Retina (tissue), 1 donor: Measurements from ENCODE around the gene LRRC73.
"Not testable (repeated sequence)": the region's sequence is repeated elsewhere in the genome, so short reads cannot be mapped to it uniquely, and the experiment has no call there.

Experiments
- DNase-seq: peaks from one replicate; pipeline ENCODE4 v3.0.0-alpha.2; 2016

The LRRC73 gene

GRCh38 chr6:43459535-43459934 is 50.6 kb downstream of the LRRC73 start:
- no peak for DNase-seq

- not testable (repeated sequence) for DNase-seq
These were observed 52.0 kb downstream of the LRRC73 start for GRCh38 chr6:43458154-43458553.

DNA sequence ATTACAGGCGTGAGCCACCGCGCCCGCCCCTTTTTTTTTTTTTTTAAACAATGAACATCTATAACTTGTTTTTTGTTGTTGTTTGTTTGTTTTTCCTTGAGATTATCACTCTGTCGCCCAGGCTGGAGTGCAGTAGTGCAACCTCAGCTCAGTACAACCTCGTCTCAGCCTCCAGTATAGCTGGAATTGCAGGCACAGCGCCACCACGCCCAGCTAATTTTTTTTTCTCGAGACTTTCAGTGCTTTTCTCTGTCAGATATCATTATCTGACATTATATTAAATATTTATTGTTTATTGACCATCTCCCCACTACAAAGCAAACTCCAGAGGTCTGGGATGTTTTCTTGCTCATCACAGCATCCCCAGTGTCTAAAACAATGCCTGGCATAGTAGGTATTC is 52.5 kb downstream of the LRRC73 start:
- DNase-seq = peak; percentile 11
